ENCODE data around the gene USP13. TPM values are rescaled to one million over a fixed set of nuclear protein-coding genes. Genes with fewer than 3 reads are reported as not detected.

Gene USP13
- total RNA-seq, 4 donors from 2014 or later = 1.5 to 6.5 (median 4.1) TPM

DNA sequence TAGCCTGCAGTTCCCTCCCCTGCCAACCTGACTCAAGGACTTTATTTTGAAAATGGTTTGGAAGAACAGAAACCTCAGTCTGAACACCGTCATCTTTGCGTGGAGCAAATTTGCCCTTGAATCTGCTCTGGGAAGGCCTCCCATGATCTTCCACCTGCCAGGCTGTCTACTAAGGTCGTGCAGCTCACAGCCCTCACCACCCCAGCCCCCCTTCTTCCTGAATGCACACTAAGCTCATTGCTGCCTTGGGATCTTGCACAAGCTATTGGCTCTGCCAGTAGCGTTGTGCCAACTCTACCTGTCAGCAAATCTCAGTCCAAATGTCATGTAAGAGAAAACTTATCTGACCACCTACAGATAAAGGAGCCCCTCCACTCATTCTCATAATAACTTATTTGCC, 141.5 kb downstream of the USP13 start:
- intact Hi-C loops (cut with DNase I) = no loop called here
- TF ChIP-seq, protein P1, sequence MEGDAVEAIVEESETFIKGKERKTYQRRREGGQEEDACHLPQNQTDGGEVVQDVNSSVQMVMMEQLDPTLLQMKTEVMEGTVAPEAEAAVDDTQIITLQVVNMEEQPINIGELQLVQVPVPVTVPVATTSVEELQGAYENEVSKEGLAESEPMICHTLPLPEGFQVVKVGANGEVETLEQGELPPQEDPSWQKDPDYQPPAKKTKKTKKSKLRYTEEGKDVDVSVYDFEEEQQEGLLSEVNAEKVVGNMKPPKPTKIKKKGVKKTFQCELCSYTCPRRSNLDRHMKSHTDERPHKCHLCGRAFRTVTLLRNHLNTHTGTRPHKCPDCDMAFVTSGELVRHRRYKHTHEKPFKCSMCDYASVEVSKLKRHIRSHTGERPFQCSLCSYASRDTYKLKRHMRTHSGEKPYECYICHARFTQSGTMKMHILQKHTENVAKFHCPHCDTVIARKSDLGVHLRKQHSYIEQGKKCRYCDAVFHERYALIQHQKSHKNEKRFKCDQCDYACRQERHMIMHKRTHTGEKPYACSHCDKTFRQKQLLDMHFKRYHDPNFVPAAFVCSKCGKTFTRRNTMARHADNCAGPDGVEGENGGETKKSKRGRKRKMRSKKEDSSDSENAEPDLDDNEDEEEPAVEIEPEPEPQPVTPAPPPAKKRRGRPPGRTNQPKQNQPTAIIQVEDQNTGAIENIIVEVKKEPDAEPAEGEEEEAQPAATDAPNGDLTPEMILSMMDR (IDR thresholded peaks at IDR 0.05) = no peak
- TF ChIP-seq POLR2A (IDR thresholded peaks at IDR 0.05) = no peak
- WGBS, 2 donors = 56 to 66% methylated on average over 4 of the region's 4 CpGs

DNA sequence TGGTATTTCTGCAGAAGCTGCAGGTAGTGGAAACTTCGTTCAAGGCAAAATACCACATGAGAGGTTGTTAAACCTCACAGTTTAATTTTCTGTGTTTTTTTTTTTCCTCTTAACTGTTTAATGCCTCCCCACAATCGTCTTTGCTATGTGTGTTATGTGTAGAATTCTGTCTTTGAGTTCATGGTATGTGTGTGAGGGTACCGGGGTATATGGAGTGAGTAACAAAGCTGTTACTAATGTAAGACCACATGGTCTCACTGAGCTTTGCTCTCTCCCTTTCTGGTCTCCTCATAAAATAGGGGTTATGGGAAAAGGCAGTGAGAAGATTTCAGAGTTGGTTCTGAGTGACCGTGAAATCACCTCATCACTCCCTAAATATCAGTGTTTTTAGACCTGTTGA, 143.6 kb downstream of the USP13 start:
- intact Hi-C loops (cut with DNase I) = no loop called here
- no peaks in the 10 kb centered on the region for H3K9me3 ChIP-seq
- TF ChIP-seq POLR2A (IDR thresholded peaks at IDR 0.05) = no peak
- TF ChIP-seq, protein P1 (IDR thresholded peaks at IDR 0.05) = no peak
- no peaks in the 10 kb centered on the region for H3K27me3 ChIP-seq
- WGBS, 2 donors = 77 to 79% methylated on average over 4 of the region's 4 CpGs
- no peak overlapping the region for H3K27ac ChIP-seq
- no peaks in the 10 kb centered on the region for H3K36me3 ChIP-seq
- no peak for DNase-seq
- H3K4me1 ChIP-seq = no peaks in the 10 kb centered on the region
- H3K4me3 ChIP-seq = no peak overlapping the region

More for the DNA sequence above, 141.5 kb downstream of the USP13 start:
- no peak overlapping the region for H3K27ac ChIP-seq
- no peaks in the 10 kb centered on the region for H3K27me3 ChIP-seq
- H3K4me3 ChIP-seq = no peak overlapping the region
- no peak for DNase-seq
- H3K4me1 ChIP-seq = peaks cover 0 to 2% (median 0%) of the 10 kb centered on the region in 3 donors
- no peaks in the 10 kb centered on the region for H3K36me3 ChIP-seq
- H3K9me3 ChIP-seq = no peaks in the 10 kb centered on the region

DNA sequence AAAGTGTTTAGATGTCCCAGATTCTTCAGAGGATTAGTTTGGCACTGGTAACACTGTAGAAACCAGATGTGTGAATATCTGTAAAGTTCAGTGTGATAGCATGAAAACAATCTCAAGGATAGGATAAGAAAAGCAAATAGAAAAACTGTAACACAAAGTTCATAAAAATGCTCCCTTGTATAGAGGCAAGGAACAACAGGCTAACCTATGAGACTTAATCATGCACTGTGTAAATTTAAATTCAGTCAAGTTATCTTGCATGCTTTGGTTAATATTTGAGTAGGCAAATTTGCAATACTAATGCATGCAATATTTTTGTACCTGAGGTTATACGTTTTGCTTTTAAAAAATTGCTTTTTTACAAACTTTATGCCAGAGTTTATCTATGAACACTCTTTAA, 144.4 kb downstream of the USP13 start:
- Histone ChIP-seq H3K36me3 (no peaks in the 10 kb centered on the region), H3K27ac (no peak overlapping the region), H3K9me3 (no peaks in the 10 kb centered on the region), H3K4me1 (no peaks in the 10 kb centered on the region), H3K27me3 (no peaks in the 10 kb centered on the region), H3K4me3 (no peak overlapping the region)
- intact Hi-C loops (cut with DNase I) = no loop called here
- no peak for DNase-seq
- WGBS, 2 donors = 41 to 43% methylated on average over 1 of the region's 1 CpG
- TF ChIP-seq, protein P1 (IDR thresholded peaks at IDR 0.05) = no peak
- no peak for TF ChIP-seq POLR2A (IDR thresholded peaks at IDR 0.05)

DNA sequence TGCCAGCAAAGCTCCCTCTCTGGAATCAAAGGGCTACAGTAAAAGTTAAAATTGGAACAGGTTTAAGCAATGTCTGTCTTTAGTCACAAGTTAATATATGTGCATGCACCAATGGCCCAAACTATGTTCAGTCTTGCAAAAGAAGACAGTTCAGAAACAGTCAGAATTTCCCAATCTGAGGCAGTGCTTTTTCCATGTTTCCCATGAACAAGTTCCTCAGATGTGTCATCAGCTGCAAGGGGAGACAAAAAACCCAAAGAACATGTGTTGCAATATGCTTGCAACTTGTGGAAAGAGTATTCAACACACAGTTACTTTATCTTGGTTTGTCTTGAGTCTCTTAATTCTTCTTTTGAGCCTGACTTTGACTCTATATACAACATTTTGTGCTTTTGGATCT, 148.4 kb downstream of the USP13 start:
- Histone ChIP-seq H3K4me1 (no peaks in the 10 kb centered on the region), H3K36me3 (no peaks in the 10 kb centered on the region), H3K4me3 (no peak overlapping the region), H3K27me3 (peaks cover 0 to 3% (median 0%) of the 10 kb centered on the region in 4 donors), H3K9me3 (no peaks in the 10 kb centered on the region), H3K27ac (no peak overlapping the region)
- intact Hi-C loops (cut with DNase I) = no loop called here
- DNase-seq = no peak
- TF ChIP-seq, protein P1 (IDR thresholded peaks at IDR 0.05) = no peak
- TF ChIP-seq POLR2A (IDR thresholded peaks at IDR 0.05) = no peak

DNA sequence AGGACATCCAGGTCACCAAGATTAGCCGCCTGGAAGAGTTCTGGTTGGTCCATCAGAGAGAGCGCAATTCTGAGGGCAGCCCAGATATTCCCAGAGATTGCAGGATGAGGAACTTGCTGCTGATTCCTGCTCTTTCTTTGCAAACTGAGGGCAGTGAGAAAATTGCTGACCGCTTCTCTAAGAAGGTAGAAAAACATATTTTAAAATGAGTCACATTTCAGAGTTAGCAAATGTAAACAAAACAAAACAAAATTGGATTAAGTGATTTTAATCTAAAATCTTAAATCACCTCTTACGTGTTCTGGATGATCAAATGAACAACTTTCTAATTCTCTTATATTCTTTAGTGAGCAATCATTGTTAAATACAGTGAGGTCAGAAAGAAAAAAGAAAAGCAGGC, 149.0 kb downstream of the USP13 start:
- H3K9me3 ChIP-seq = no peaks in the 10 kb centered on the region
- TF ChIP-seq, protein P1 (IDR thresholded peaks at IDR 0.05) = no peak
- TF ChIP-seq POLR2A (IDR thresholded peaks at IDR 0.05) = no peak
- no peak for DNase-seq
- H3K4me1 ChIP-seq = no peaks in the 10 kb centered on the region
- intact Hi-C loops (cut with DNase I) = no loop called here
- 69 to 75% methylated on average over 3 to 4 of the region's 4 CpGs for WGBS, 2 donors
- peaks cover 0 to 3% (median 0%) of the 10 kb centered on the region in 4 donors for H3K27me3 ChIP-seq
- H3K36me3 ChIP-seq = no peaks in the 10 kb centered on the region
- no peak overlapping the region for H3K27ac ChIP-seq
- no peak overlapping the region for H3K4me3 ChIP-seq
